GM18951 (cell line): ENCODE data around the gene UCN3.
"Not testable (repeated sequence)": the region's sequence is repeated elsewhere in the genome, so short reads cannot be mapped to it uniquely, and the experiment has no call there.

Source experiments
- POLR2A ChIP-seq: IDR thresholded peaks from 4 replicates; pipeline ENCODE4 v1.6.1; 2011; ENCODE audit warnings: mild to moderate bottlenecking; ENCODE audit not compliant: insufficient read length, insufficient read depth; ENCODE audit errors: extremely low read depth
- in situ Hi-C: fragments of 300-500 bp; cut with MboI; formaldehyde crosslinking; loops from one replicate; pipeline ENCODE4 v1.12.0; 2022; ENCODE audit warnings: low sequenced_read_pairs, mixed read lengths, inconsistent platforms; ENCODE audit not compliant: unreplicated experiment

UCN3 gene

GRCh38 chr10:5400468-5401240 lies 35.9 kb downstream of the UCN3 start:
- in situ Hi-C loops: no loop called here
- no peak for TF ChIP-seq POLR2A

GRCh38 chr10:5402798-5403197 lies 38.0 kb downstream of the UCN3 start:
- in situ Hi-C loops: no loop called here
- TF ChIP-seq POLR2A: no peak

- in situ Hi-C loops: no loop called here
These were observed 39.7 kb downstream of the UCN3 start, which contains the start of gene TUBAL3 for GRCh38 chr10:5404208-5405041. TUBAL3 (minus strand) TSS chr10:5404828; CDS start chr10:5404792, 36 bp downstream.

GRCh38 chr10:5406918-5407317 lies 42.2 kb downstream of the UCN3 start:
- TF ChIP-seq POLR2A: no peak
- in situ Hi-C loops: no loop called here

More at GRCh38 chr10:5404208-5405041, 39.7 kb downstream of the UCN3 start, which contains the start of gene TUBAL3:
- no peak for TF ChIP-seq POLR2A

- in situ Hi-C loops: not testable (repeated sequence)
These were observed 46.0 kb downstream of the UCN3 start for GRCh38 chr10:5410787-5411186.

GRCh38 chr10:5411941-5412276 lies 47.1 kb downstream of the UCN3 start:
- in situ Hi-C loops: no loop called here
- TF ChIP-seq POLR2A: no peak

- in situ Hi-C loops: no loop called here
- TF ChIP-seq POLR2A: peak; percentile 56
These were observed 47.6 kb downstream of the UCN3 start, which contains the start of gene NET1 for GRCh38 chr10:5412277-5412941. NET1 (plus strand) TSS chr10:5412557; CDS start chr10:5412693, 136 bp downstream.

- TF ChIP-seq POLR2A: no peak
- in situ Hi-C loops: no loop called here
These were observed 48.5 kb downstream of the UCN3 start for GRCh38 chr10:5413012-5413938.

GRCh38 chr10:5416981-5417380 lies 52.2 kb downstream of the UCN3 start:
- no peak for TF ChIP-seq POLR2A
- in situ Hi-C loops: no loop called here

GRCh38 chr10:5418584-5418983 lies 53.8 kb downstream of the UCN3 start:
- no peak for TF ChIP-seq POLR2A
- in situ Hi-C loops: no loop called here

GRCh38 chr10:5419466-5420094 lies 54.8 kb downstream of the UCN3 start:
- TF ChIP-seq POLR2A: no peak
- in situ Hi-C loops: no loop called here

GRCh38 chr10:5423771-5424170 lies 59.0 kb downstream of the UCN3 start:
- TF ChIP-seq POLR2A: no peak
- in situ Hi-C loops: no loop called here
